NCI-H1436 treated with DMSO at 0.1 percent for 48 hours (cell line): Measurements from ENCODE around the gene PREX1.

Source experiments
- DNase-seq: peaks from one replicate; lab custom pipeline; 2025; lab: John Stamatoyannopoulos, UW

The PREX1 gene

DNA sequence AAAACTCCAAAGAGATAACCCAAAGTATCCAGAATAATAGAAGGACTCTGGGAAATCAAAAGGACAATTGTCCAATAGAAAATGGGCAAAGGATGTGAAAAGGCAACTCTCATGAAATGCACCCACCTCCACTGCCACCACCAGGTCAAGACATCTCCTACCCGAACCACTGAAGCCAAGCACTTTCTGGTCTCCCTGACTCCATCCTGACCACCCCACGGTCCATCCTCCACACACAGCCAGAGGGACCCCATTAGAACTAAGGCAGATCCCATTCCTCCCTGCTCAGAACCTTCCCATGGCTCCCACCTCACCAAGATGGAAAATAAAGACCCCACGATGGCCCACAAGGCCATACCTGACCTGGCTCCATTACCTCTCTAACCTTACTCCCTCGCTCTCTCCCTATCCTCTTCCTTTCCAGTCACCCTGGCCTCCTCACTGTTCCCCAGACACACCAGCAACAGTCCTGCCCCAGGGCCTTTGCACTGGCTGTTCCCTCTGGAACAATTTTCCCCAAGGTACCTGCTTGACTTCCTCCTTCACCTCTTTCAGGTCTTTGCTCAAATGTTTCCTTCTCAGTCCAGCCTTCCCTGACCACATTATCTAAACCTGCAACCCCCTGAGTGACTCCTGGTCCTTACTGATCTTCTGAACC lies 108.1 kb downstream of the PREX1 start:
- no peak for DNase-seq

DNA sequence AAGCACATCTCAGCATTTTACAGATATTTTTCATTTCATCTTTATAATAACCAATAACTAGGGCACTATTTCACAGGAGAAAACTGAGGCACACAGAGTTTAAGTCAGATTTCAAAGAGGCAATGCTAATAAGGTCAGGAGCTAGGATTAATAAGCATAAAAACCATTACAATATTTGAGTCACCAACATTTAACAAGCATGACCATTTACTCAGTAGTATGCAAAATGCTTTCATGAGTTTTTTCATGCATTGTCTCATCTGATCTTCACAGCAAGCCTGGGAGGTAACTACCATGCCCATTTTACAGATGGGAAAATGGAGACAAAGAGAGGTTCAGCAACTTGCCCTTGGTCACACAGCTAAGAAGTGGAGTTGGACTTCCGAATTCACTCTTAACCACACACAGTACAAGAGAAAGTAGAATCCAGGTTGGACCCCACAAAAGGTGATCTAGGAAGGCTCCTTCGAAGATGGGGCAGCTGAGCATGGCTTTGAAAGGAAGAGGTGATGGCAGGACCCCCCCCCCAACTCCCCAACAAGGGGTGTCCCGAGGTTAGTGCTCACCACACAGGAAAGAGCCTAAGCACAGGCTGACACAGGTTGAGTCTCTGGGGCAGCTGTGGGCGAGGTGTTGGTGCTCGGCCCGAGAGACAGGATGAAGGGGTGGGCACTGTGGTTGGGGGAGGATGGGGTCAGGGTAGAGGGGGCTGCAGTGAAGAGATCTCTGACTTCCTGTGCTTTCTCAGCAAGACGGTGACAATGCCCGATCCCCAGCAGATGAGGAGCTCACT lies 108.8 kb downstream of the PREX1 start:
- no peak for DNase-seq

DNA sequence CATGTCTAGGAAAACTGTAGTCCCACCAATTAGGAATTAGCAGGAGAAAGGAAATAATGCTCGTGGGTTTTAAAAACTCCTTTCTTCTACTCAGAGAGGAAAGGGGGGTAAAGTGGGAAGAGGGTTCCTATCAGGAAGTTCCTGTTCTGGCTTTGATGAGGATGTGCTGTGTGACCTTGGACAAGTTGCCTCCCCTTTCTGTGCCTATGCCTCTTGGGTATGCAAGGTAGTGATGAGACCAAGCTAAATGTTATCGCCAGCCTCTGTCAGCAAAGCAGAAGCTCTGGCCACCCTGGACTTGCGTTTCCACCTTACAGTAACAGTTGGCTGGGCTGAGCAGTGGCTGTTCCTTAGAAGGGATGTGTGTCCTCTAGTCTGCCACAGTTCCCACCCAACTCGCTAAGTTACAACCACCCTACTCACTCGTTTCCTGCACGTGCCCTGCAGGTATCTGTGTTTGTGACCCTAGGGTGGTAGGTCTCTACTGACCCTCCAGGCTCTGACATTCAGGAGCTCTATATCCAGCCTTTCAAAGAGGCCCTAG lies 110.0 kb downstream of the PREX1 start:
- DNase-seq: no peak

DNA sequence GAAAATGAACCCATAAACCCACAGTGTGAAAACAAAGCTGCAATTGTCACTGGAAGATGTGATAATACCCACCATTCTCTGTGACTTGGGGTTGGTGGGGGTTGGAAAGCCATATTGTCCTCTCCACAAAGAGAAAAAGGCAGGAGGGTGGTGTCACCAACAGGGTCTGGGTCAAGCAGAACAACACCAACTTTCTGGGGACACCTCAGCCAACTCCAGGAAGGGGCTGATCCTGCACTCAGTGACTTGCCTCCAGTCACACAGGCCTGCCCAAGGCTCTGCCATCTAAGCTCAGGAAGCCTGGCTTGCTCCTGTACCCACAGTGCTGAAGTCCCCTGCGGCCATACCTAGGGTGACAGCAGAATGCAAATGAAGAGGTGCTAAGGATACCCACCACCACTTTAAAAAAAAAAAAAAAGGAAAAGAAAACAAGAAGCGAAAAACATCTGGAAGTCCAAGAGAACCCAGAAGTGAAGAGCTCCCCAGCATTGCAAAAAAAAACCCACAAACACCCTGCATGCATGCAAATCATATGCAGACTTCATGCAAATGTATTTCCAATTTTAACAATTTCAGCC lies 110.6 kb downstream of the PREX1 start:
- DNase-seq: no peak

DNA sequence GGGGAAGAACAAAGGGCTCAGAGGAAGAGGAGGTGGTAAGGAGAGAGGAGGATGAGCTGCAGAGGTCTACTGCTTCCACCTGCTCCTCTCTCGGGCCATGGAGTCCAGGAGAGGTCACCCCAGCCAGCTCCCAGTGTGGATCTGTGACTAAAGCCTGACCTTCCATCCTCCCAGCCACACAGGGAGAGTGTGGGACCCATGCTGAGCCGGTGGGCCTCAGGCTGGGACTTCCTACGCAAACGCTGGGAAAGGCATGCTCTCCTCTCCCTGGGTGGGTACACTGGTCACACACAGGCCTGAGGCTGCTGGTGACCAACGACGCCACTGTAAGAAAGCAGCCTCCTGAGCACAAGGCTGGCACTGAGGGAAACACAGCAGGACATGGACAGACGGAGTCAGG lies 111.3 kb downstream of the PREX1 start:
- DNase-seq: no peak

DNA sequence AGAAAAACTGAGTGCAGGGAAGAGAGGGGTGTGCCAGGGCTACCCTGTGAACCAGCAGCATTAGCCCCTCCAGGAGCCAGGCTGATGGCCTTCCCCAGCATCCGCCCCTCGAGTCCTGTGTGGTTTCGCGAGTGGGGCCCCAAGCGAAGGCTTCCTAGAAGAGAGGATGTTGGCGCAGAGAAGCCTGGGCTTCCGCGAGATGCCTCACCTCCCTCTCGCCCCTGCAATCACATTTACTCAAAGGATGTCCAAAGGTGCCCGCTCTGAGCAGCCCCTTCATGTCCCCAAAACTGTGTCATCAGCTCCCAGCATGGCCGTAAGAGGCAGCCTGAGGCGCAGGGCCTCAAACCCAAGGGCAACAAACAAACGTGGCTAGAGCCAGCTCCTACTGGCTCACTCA lies 111.7 kb downstream of the PREX1 start:
- DNase-seq: no peak

DNA sequence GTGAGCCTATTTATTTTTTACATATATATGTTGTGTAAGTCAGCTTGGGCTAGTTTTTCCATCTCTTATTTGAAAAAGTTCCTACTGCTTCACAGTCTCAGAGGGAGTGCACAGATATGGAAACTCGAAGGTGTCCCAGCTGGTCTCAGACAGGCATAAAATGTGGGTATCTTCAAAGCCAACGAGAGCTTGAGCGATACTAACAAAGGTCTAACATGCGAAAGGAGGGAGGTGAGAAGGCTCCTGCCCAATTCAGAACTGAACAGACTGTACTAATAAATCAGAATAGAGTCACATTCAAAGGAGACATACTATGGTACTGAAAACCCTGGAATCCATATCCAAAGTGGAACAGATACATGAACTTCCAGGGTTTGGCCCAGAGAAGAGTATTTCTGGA lies 113.0 kb downstream of the PREX1 start:
- DNase-seq: no peak

DNA sequence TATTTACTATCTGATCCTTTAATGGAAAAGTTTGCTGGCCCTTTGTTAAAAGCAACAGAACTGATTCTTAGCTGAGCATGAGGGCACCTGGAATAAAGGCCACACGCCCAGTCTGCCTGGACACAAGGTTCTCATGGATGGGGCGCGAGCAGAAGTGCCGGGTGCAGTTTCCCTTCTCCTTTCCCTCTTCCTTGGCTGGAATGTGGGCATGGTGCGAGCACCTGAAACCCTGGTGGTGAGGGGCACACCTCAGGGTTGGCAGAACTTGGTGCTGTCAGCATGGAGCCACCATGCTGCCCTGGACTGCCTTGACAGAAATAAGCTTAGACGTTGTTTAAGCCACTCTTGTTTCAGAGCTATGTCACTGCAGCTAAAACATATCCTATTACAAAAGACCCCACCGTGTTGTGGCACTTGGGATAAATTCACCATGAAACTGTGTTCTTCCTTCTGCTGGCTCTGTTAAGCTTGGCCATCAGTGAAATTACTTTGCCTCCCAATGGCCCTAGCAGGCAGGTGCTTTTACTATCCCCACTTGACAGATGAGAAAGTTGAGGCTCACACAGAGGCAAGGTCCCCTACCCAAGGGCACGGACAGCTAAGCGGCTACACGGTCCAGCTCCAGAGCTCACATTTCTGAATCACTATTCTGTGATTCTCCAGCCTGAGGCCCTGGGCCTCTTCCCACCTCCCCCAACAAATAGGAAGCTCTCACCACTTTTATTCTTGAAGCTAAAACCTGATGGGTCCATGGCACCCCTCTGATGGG lies 115.9 kb downstream of the PREX1 start:
- DNase-seq: no peak

DNA sequence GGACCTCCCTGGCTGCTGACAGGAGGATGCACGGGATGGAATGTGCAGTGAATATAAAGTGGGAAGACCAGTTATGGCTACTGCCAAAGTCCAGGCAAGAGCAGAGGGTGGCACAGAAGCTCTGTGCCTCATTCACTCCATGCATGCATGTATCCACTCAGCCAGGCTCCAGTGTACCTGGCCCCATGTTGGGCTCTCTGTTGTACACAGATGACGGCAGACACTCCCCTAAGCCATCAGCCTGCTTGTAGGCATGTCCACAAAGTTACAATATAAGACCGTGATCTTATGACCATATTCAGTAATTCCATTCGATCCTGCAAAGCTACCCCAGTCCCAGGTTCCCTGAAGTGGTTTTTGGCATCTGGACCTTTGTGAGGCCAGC lies 116.8 kb downstream of the PREX1 start:
- DNase-seq: no peak

DNA sequence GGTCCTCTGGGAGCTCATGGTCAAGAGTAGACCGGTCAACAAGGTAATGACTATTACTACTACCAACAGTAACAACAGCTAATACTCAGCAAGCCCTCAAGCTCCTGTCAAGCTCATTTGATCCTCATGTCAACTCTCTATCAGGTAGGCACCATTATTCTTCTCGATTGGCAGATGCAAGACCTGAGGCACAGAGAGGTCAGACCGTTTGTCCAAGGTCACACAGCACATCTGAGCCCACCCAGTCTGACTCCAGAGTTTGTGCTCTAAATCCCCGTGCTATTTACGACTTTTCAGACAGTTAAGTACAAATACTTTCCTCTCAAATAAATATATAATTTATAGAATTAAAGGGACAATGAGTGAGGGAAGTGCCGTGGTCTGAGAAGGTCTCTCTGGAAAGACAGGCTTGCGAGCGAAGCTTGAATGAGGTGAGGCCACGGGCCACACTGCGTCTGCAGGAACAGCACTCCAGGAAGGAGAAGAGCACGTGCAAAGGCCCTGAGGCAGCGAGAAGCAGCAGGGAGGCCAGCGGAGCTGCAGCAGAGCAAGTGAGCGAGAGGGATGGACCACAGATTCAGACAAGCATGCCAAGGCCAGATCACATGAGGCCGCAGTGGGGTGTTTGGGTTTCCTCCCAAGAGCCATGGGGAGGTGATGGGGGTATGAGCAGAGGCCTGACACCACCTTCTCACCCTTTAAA lies 117.3 kb downstream of the PREX1 start:
- DNase-seq: no peak

DNA sequence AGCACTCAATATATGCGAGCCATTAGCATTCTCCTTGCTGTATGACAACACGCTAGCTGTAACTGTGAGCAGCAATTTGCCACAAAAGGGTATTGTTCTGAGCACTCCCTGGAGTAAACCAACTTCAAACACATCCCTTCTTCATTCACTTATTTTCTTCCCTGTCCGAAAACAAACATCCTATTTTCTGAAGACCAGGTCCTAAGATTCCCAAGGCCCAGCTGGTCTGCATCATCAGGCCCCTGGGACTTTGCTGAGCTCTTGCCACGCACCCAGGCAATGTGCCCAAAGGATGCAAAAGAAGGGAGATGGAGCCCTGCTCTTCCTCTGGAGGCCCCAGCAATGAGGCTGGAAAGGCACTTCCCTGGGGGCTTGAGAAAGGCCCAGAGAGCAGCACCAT lies 118.1 kb downstream of the PREX1 start:
- no peak for DNase-seq

DNA sequence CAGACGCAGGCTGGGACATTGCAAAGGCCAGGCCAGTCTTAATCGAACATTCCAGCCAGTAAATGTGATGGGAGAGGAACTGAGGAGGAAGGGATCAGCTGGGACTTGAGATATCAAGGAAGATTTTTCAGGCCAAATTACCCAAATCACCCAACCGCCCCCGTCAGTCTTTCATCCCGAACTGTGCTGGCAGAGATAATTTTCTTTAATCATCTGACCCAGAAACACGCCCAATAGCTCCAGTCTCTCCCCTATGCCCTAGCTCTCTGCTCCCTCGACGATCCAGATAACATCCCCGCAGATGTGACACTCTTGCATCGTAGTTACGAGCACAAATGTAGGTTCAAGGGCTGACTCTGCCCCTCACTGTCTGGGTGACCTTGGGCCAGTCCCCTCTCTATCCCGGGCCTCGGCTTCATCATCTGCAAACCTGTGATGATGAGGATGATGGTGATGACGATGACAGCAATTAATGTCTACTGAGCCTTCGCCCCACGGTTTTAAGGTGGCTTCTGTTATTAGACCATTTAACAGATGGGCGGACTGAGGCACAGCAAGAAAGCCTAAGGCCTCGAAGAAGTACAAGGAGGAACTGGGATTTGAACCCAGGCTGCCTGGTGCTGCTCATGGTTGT lies 118.6 kb downstream of the PREX1 start:
- DNase-seq: no peak

DNA sequence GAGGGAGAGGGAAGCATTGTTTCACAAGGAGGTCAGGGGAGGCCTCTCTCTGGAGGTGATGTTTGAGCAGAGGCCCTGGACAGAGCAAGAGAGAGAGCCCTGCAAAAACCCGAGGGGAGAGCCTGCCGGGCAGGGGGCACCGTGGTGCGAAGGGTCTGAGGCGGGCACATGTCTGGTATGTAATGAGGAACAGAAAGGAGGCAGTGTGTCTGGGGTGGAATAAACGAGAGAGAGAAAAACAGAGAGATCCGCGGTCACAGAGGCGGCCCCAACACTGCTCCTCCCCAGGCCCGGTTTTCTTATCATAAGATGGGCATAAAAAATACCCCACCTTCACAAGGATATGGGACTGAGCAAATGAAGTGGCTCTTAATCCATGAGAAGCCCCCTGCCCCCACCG lies 119.2 kb downstream of the PREX1 start:
- no peak for DNase-seq

DNA sequence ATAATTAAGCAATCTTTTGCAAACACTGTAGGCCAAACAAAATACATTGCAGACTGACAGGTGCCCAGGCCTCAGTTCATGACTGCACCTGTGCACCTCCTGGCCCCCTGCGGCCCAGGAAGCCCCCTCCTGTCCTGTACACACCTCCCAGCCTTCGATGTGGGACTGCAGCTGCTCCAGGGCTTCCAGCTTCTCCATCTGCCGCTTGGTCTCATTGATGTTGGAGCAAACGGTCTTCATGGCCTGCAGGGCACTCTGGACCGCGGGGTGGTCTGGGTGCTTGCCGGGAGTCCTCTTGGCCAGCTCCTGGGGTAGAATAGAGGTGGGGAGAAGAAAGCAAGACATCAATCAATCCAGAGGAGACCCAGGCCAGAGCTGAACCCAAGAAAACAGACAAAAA lies 119.7 kb downstream of the PREX1 start:
- DNase-seq: no peak

DNA sequence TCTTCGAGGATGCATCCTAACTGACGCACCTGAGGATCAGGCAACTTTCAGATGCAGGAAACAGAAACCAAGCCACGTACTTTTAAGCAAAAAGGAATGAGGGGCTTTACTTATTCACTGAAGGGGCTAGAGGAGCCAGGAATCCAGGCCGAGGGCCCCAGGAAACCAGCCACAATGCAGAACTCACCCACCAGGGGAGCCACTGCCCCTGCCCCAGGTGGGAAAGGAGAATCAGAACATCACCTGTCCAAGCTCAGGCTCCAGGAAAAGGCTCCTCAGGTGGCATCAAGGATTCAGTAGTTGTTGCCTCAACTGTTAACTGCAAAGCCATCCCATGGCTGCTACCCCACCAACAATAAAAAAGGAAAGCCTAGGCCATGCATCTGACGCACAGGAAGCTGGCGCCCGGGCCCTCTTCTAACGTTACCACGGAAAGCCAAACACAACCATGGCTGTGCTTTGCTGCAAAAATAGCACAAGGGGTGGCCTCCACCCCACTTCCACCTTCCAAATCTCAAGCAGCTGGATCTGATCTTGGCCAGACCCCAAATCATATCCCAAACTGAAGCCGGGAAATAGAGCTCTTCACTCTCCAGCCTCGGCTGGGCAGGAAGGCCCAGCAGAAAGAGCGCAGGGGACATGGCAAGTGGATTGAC lies 121.0 kb downstream of the PREX1 start:
- no peak for DNase-seq

DNA sequence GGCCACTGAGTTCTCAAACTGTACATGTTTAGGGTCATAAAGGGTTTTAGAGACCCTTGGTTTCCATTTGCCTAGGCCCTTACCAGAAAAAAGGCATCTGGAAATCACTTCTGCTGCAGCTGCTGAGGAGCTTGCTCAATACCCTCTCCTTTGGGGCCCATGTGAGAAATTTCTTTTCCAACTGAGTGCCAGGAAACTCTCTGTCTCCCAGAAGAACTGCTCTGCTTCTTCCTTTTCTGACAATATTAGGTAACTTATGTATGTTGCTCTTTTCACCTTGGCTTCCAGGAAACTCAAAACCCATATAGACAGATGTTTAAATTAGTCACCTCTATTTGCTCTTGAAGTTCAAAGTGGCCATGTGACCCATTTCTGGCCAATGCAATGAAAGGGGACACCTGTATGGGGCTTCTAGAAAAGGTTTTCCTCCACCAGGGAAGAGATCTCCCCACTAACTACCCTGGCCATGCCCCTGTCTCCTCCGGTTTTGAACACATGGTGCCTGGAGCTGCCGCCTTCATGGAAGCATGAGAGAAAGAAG lies 121.6 kb downstream of the PREX1 start:
- no peak for DNase-seq

DNA sequence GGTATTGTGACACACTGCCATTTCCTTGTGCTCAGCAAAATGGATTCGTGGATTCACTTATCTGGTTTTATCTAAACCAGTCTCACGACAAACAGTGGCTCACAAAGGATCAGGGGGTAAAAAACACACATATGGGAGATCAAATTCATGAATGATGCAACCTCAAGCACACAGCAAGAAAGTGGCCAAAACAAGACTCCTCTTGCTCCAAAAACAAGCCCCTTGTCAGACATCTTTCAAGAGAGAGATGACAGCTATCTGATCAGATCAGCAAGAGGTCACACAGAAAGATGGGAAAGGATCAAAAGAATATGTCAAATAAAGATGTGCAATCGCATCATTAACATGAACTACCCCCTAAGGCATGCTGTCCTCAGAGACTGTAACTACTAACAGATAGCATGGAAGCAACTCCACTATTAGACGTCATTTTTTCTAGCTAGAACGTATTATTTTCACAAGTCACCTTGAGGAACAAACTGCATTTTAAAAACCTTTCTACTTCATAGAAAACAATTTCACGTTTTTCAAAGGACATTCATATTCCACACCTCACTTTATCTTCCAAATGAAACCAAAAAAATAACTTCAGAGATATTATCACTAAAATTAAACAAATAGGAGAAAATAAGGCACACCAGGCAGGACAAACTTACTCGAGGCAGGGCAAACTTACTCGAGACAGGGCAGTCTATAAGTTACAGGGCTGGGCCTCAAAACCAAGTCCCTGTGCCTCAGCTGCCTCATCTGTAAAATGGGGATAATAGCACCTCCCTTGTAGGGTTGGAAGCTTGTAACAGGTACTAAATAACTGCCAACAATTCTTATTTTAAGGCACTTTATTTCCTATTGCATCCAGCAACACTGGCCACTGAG lies 122.3 kb downstream of the PREX1 start:
- no peak for DNase-seq

DNA sequence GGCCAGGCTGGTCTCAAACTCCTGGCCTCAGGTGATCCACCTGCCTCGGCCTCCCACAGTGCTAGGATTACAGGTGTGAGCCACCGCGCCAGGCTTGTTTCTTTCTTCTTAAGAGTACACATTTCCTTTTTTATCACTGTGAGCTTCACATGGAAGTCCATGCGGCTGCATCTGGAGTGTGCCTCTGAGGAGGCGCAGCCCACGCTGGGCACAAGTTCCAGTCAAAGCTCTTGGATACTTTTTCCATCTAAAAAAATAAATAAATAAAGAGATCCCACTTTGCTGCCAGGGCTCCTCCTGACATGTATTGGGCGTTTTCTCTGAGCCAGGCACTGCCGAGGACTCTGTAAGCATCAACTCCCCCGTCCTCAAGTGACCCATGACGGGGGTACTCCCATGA lies 123.0 kb downstream of the PREX1 start:
- DNase-seq: no peak

DNA sequence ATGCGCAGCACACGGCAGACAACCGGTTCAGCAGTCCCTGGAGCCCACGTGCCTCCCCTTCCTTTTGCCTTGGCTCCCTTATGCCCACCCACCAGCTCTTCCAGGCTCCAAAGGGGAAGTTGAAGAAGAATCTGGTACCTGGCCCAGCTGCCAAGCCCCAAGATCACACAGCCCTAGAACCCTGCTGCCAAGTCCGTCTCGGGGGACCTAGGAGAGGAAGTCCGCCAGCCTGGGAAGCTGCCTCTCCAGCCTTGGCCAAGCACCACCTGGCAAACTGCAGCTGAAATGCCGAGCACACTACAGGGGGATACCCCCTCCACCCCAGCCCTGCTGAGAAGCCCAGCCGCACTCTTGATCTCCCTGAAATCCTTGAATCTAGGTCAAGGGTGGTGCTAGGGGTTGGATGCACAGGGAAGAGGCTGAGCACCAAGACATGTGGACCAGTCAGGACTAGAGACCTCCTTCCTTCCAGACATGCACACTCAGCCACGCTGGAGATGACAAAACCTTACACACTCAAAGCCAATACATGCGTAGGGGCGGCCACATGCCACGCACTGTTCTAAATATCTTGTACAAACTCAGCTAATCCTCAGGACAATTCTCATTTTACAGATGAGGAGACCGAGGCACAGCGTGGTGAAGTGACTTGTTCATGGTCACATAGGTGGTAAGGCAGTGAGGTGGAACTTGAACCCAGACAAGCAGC lies 124.1 kb downstream of the PREX1 start:
- DNase-seq: no peak
